HepG2 (cell line): ENCODE results near the gene PPP1R13B. TPM values are rescaled to one million over a fixed set of nuclear protein-coding genes. Genes with fewer than 3 reads are reported as not detected.

ENCODE experiments used
- GTF2F1 ChIP-seq: fragments of 150-350 bp; IDR thresholded peaks from 2 replicates; pipeline ENCODE4 v1.6.1; 2014; ENCODE audit warnings: low read length
- GTF3A ChIP-seq: sonication (generic); formaldehyde crosslinking; conservative IDR thresholded peaks from 2 replicates; pipeline ENCODE4 v1.4.0; 2020; ENCODE audit warnings: mild to moderate bottlenecking, missing genetic modification reagents
- HOXA3 ChIP-seq: sonication (generic); formaldehyde crosslinking; IDR thresholded peaks from 2 replicates; pipeline ENCODE4 v1.5.0; 2020; ENCODE audit warnings: missing genetic modification reagents
- KDM2A ChIP-seq: sonication (generic); formaldehyde crosslinking; IDR thresholded peaks from 2 replicates; pipeline ENCODE4 v1.4.0; 2020; ENCODE audit warnings: low read depth, missing genetic modification reagents, borderline replicate concordance
- KLF16 ChIP-seq, 2 experiments: sonication (generic) in 1 of 2; formaldehyde crosslinking in 1 of 2; IDR thresholded peaks; 2 replicates each; pipeline versions ENCODE4 v1.6.1 to v1.8.0; 2016 to 2023; ENCODE audit warnings: missing genetic modification reagents in 2 of 2, missing compliant biosample characterization in 1 of 2
- MAX ChIP-seq: IDR thresholded peaks from 2 replicates; pipeline ENCODE4 v1.6.1; 2012; ENCODE audit warnings: inconsistent platforms
- MBD4 ChIP-seq: IDR thresholded peaks from 2 replicates; pipeline ENCODE4 v1.6.1; 2012; ENCODE audit warnings: low read length, inconsistent platforms, borderline replicate concordance
- MIER3 ChIP-seq: IDR thresholded peaks from 2 replicates; pipeline ENCODE4 v1.6.1; 2016; ENCODE audit warnings: missing compliant biosample characterization, borderline replicate concordance
- MTA1 ChIP-seq: sonication (generic); formaldehyde crosslinking; IDR thresholded peaks from 2 replicates; pipeline ENCODE4 v1.4.0; 2020; ENCODE audit warnings: missing genetic modification reagents, mild to moderate bottlenecking, borderline replicate concordance
- NONO ChIP-seq, 2 experiments: fragments of 450-650 bp in 1 of 2; sonication (generic) in 1 of 2; formaldehyde crosslinking in 1 of 2; IDR thresholded peaks in 1 of 2; conservative IDR thresholded peaks in 1 of 2; 2 replicates each; pipeline versions ENCODE4 v1.6.1 to v1.8.0; 2017 to 2022; ENCODE audit warnings: mild to moderate bottlenecking in 1 of 2, missing genetic modification reagents in 1 of 2, moderate library complexity in 1 of 2
- NR1H2 ChIP-seq: sonication (generic); formaldehyde crosslinking; IDR thresholded peaks from 2 replicates; pipeline ENCODE4 v1.8.1; 2022; ENCODE audit warnings: low read depth, missing genetic modification reagents, borderline replicate concordance
- NR2F2 ChIP-seq: IDR thresholded peaks from 2 replicates; pipeline ENCODE4 v1.6.1; 2012; ENCODE audit warnings: low read depth, inconsistent platforms, borderline replicate concordance
- SOX13 ChIP-seq, 3 experiments: fragments of 450-650 bp in 1 of 3; sonication (generic) in 1 of 3; formaldehyde crosslinking in 1 of 3; IDR thresholded peaks in 2 of 3; conservative IDR thresholded peaks in 1 of 3; 2 replicates each; pipeline versions ENCODE4 v1.5.0 to v1.6.1; 2016 to 2020; ENCODE audit warnings: antibody characterized with exemption in 1 of 3, mild to moderate bottlenecking in 1 of 3, missing compliant biosample characterization in 1 of 3, missing genetic modification reagents in 1 of 3, moderate library complexity in 1 of 3
- SOX5 ChIP-seq: IDR thresholded peaks from 2 replicates; pipeline ENCODE4 v1.6.1; 2016; ENCODE audit warnings: borderline replicate concordance
- ZFAT ChIP-seq: sonication (generic); formaldehyde crosslinking; conservative IDR thresholded peaks from 2 replicates; pipeline ENCODE4 v1.8.1; 2023; ENCODE audit warnings: missing genetic modification reagents, inconsistent platforms
- ZFP1 ChIP-seq: IDR thresholded peaks from 2 replicates; pipeline ENCODE4 v1.6.1; 2016
- ZNF749 ChIP-seq: sonication (generic); formaldehyde crosslinking; IDR thresholded peaks from 2 replicates; pipeline ENCODE4 v1.8.0; 2022; ENCODE audit warnings: mild to moderate bottlenecking, missing genetic modification reagents, moderate library complexity, borderline replicate concordance
- polyA plus RNA-seq, 8 experiments: library from polyadenylated mRNA; depleted of rRNA in 3 of 8; stranded (reverse) in 7 of 8; unstranded in 1 of 8; fragments of >200 nt; fragmentation: Illumina TruSeq in 4 of 8; extraction: Trizol in 4 of 8; gene quantifications; 2 replicates each; pipeline versions ENCODE4 v1.2.1 to v1.2.3, GENCODE V29; 2011 to 2016; ENCODE audit warnings: low read depth in 4 of 8, missing spikeins in 1 of 8, mixed read lengths in 1 of 8; ENCODE audit not compliant: insufficient read depth in 1 of 8
- total RNA-seq, 5 experiments: library from RNA; depleted of rRNA; stranded (reverse); fragments of >200 nt; fragmentation: Illumina TruSeq; extraction: Trizol; gene quantifications; 2 replicates each; pipeline ENCODE4 v1.2.3, GENCODE V29; 2016; ENCODE audit warnings: low read depth in 1 of 5
- TF ChIP-seq, protein P1 (sequence below), 2 experiments: fragments of 450-650 bp in 1 of 2; sonication (generic) in 1 of 2; formaldehyde crosslinking in 1 of 2; IDR thresholded peaks; 2 replicates each; pipeline versions ENCODE4 v1.6.1 to v1.8.0; 2016 to 2022; ENCODE audit warnings: antibody characterized with exemption in 1 of 2, mild to moderate bottlenecking in 1 of 2, missing genetic modification reagents in 1 of 2
- TF ChIP-seq, protein P2 (sequence below): sonication (generic); formaldehyde crosslinking; IDR thresholded peaks from 2 replicates; pipeline ENCODE4 v1.5.1; 2020; ENCODE audit warnings: mild to moderate bottlenecking, moderate library complexity, missing genetic modification reagents

Gene PPP1R13B
- total and polyA plus RNA-seq, 2 of the 13 experiments (the other 11 are each of a cell fraction or from before 2014, with no cell fraction given): 4.6 to 9.4 TPM

- TF ChIP-seq, protein P1, sequence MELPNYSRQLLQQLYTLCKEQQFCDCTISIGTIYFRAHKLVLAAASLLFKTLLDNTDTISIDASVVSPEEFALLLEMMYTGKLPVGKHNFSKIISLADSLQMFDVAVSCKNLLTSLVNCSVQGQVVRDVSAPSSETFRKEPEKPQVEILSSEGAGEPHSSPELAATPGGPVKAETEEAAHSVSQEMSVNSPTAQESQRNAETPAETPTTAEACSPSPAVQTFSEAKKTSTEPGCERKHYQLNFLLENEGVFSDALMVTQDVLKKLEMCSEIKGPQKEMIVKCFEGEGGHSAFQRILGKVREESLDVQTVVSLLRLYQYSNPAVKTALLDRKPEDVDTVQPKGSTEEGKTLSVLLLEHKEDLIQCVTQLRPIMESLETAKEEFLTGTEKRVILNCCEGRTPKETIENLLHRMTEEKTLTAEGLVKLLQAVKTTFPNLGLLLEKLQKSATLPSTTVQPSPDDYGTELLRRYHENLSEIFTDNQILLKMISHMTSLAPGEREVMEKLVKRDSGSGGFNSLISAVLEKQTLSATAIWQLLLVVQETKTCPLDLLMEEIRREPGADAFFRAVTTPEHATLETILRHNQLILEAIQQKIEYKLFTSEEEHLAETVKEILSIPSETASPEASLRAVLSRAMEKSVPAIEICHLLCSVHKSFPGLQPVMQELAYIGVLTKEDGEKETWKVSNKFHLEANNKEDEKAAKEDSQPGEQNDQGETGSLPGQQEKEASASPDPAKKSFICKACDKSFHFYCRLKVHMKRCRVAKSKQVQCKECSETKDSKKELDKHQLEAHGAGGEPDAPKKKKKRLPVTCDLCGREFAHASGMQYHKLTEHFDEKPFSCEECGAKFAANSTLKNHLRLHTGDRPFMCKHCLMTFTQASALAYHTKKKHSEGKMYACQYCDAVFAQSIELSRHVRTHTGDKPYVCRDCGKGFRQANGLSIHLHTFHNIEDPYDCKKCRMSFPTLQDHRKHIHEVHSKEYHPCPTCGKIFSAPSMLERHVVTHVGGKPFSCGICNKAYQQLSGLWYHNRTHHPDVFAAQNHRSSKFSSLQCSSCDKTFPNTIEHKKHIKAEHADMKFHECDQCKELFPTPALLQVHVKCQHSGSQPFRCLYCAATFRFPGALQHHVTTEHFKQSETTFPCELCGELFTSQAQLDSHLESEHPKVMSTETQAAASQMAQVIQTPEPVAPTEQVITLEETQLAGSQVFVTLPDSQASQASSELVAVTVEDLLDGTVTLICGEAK (IDR thresholded peaks at IDR 0.05): no peak
- TF ChIP-seq, protein P1 (CRISPR knock-in tag; IDR thresholded peaks at IDR 0.05): no peak; the same call in 1 of the 2 replicates
- TF ChIP-seq NR2F2 (no peak), ZFAT (no peak), MBD4 (no peak), ZNF749 (CRISPR knock-in tag) (0 out of 2 replicates have a peak, but pooled peaks have one; percentile 16), KLF16 (CRISPR knock-in tag; IDR thresholded peaks at IDR 0.05) (no peak), ZFP1 (CRISPR knock-in tag) (no peak), KDM2A (CRISPR knock-in tag) (0 out of 2 replicates have a peak, but pooled peaks have one; percentile 16), GTF3A (CRISPR knock-in tag) (no peak), MAX (peak; percentile 65), NR1H2 (CRISPR knock-in tag) (0 out of 2 replicates have a peak, but pooled peaks have one; percentile 52), SOX13 (IDR thresholded peaks at IDR 0.05) (no peak), SOX13 (CRISPR knock-in tag; conservative IDR thresholded peaks at IDR 0.05 in 1 of 2, IDR thresholded peaks at IDR 0.05 in 1 of 2) (peak in 1 of 2 experiments; percentile 60; a peak in 2 of 4 replicates), HOXA3 (CRISPR knock-in tag) (peak; percentile 69), MTA1 (CRISPR knock-in tag) (peak; percentile 80; the same call in 1 of the 2 replicates), MIER3 (CRISPR knock-in tag) (peak; percentile 34; the same call in 1 of the 2 replicates), SOX5 (CRISPR knock-in tag) (0 out of 2 replicates have a peak, but pooled peaks have one; percentile 14), NONO (IDR thresholded peaks at IDR 0.05) (no peak), NONO (CRISPR knock-in tag; conservative IDR thresholded peaks at IDR 0.05) (0 out of 2 replicates have a peak, but pooled peaks have one; percentile 36), GTF2F1 (no peak)
- TF ChIP-seq, protein P2, sequence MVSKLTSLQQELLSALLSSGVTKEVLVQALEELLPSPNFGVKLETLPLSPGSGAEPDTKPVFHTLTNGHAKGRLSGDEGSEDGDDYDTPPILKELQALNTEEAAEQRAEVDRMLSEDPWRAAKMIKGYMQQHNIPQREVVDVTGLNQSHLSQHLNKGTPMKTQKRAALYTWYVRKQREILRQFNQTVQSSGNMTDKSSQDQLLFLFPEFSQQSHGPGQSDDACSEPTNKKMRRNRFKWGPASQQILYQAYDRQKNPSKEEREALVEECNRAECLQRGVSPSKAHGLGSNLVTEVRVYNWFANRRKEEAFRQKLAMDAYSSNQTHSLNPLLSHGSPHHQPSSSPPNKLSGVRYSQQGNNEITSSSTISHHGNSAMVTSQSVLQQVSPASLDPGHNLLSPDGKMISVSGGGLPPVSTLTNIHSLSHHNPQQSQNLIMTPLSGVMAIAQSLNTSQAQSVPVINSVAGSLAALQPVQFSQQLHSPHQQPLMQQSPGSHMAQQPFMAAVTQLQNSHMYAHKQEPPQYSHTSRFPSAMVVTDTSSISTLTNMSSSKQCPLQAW (CRISPR knock-in tag): peak; percentile 70
Measured at GRCh38 chr14:103885509-103885932, 38.1 kb upstream of the PPP1R13B start (continued).
